ENCODE data around the gene PI16.

DNA sequence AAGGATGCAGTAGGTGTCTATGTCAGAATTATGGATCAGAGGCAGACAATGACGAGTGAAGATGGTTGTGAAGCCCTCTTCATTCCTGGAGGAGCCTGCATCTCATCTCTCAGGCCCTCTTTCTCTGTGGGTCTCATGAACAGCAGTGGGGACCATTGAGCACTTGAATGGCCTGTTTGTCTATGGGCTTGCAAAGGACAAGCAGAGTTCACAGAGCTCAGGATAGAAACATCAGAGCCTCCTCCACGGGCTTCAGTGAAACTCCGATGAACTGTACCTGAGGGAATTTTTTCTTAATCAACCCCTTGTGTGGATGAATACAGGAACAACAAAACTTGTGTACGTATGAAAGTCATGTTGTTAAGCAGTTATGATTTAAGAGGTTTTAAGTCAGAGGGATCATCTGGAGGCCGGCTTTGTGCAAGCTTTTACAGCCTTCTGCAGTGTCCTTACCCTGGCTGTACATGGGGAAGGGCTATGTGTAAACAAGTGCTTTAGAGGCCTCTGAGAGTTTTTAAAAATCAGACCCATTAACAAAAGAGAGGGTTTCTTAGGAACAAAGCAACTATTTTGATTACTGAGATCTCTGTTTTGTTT is 29.7 kb upstream of the PI16 start:
- TF ChIP-seq, protein P1, sequence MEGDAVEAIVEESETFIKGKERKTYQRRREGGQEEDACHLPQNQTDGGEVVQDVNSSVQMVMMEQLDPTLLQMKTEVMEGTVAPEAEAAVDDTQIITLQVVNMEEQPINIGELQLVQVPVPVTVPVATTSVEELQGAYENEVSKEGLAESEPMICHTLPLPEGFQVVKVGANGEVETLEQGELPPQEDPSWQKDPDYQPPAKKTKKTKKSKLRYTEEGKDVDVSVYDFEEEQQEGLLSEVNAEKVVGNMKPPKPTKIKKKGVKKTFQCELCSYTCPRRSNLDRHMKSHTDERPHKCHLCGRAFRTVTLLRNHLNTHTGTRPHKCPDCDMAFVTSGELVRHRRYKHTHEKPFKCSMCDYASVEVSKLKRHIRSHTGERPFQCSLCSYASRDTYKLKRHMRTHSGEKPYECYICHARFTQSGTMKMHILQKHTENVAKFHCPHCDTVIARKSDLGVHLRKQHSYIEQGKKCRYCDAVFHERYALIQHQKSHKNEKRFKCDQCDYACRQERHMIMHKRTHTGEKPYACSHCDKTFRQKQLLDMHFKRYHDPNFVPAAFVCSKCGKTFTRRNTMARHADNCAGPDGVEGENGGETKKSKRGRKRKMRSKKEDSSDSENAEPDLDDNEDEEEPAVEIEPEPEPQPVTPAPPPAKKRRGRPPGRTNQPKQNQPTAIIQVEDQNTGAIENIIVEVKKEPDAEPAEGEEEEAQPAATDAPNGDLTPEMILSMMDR (IDR thresholded peaks at IDR 0.05), result no peak
- TF ChIP-seq TAF1 (IDR thresholded peaks at IDR 0.05; ENCODE audit: borderline replicate concordance, low read depth, low read length) (no peak), EP300 (IDR thresholded peaks at IDR 0.05; ENCODE audit: borderline replicate concordance in 1 of 2, low read depth in 1 of 2, low read length in 1 of 2) (no peak), RCOR1 (IDR thresholded peaks at IDR 0.05; ENCODE audit: low read length) (no peak), SIN3A (IDR thresholded peaks at IDR 0.05; ENCODE audit: borderline replicate concordance, low read depth, low read length) (no peak), RFX5 (IDR thresholded peaks at IDR 0.05; ENCODE audit: low read length) (no peak), POLR2AphosphoS5 (IDR thresholded peaks at IDR 0.05; ENCODE audit: low read depth, low read length) (no peak), NFIC (IDR thresholded peaks at IDR 0.05; ENCODE audit: borderline replicate concordance) (no peak), GABPA (IDR thresholded peaks at IDR 0.05; ENCODE audit: low read depth) (no peak), YY1 (IDR thresholded peaks at IDR 0.05; ENCODE audit: low read depth) (no peak), SMC3 (IDR thresholded peaks at IDR 0.05; ENCODE audit: low read depth, low read length) (no peak), CHD2 (IDR thresholded peaks at IDR 0.05; ENCODE audit: low read length, partially characterized antibody) (no peak)
- TF ChIP-seq, protein P2, sequence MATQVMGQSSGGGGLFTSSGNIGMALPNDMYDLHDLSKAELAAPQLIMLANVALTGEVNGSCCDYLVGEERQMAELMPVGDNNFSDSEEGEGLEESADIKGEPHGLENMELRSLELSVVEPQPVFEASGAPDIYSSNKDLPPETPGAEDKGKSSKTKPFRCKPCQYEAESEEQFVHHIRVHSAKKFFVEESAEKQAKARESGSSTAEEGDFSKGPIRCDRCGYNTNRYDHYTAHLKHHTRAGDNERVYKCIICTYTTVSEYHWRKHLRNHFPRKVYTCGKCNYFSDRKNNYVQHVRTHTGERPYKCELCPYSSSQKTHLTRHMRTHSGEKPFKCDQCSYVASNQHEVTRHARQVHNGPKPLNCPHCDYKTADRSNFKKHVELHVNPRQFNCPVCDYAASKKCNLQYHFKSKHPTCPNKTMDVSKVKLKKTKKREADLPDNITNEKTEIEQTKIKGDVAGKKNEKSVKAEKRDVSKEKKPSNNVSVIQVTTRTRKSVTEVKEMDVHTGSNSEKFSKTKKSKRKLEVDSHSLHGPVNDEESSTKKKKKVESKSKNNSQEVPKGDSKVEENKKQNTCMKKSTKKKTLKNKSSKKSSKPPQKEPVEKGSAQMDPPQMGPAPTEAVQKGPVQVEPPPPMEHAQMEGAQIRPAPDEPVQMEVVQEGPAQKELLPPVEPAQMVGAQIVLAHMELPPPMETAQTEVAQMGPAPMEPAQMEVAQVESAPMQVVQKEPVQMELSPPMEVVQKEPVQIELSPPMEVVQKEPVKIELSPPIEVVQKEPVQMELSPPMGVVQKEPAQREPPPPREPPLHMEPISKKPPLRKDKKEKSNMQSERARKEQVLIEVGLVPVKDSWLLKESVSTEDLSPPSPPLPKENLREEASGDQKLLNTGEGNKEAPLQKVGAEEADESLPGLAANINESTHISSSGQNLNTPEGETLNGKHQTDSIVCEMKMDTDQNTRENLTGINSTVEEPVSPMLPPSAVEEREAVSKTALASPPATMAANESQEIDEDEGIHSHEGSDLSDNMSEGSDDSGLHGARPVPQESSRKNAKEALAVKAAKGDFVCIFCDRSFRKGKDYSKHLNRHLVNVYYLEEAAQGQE (IDR thresholded peaks at IDR 0.05; ENCODE audit: low read depth, low read length), result no peak
